GM21390 (cell line): Measurements from ENCODE around the gene MINPP1.
"Not testable (repeated sequence)": the region's sequence is repeated elsewhere in the genome, so short reads cannot be mapped to it uniquely, and the experiment has no call there.

Experiments used
- ATAC-seq: cut with Tn5 transposase; IDR thresholded peaks from one replicate; pipeline ENCODE4 v1.9.1; 2021; ENCODE audit not compliant: unreplicated experiment

MINPP1 gene

DNA sequence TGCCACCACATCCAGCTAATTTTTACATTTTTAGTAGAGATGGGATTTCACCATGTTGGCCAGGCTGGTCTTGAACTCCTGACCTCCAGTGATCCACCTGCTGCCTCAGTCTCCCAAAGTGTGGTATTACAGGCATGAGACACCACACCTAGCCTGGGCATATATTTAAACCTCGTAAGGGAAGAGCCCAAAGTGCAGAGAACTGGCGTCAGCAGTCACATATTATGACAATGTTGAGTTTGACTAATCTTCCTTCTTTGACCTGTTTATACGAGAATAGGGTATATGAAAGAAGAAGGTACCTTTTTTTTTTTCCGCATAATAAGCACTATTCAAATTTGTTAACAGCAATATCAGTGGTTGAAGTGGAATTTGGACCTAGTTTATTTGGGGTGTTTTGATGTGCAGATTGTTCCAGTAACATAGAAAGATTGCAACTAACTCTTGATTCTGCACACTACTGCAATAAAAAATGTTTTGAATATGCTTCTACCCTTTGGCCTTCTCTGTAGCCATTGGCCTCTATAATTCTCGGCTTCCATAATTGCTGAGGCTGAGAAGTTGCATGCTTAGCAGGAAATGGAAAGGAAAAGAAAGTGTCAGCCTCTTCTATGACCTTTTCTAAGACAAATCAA lies 55.9 kb downstream of the MINPP1 start:
- no peak for ATAC-seq

- ATAC-seq = no peak
Measured at GRCh38 chr10:87562750-87563149, 58.1 kb downstream of the MINPP1 start.

DNA sequence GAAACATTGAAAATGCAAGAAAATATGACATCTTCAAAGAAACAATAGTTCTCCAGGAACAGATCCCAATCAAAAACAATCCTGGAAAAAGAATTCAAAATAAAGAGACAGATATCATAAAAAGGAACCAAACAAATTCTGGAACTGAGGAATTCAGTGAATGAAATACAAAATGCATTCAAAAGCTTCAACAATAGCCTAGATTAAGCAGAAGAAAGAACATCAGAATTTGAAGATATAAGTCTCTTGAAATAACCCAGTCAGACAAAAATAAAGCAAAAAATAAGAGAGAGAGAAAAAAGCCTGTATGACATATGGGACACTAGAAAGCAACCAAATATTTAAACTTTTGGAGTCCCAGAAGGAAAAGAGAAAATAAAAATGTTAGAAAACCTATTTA lies 60.3 kb downstream of the MINPP1 start:
- ATAC-seq = no peak

DNA sequence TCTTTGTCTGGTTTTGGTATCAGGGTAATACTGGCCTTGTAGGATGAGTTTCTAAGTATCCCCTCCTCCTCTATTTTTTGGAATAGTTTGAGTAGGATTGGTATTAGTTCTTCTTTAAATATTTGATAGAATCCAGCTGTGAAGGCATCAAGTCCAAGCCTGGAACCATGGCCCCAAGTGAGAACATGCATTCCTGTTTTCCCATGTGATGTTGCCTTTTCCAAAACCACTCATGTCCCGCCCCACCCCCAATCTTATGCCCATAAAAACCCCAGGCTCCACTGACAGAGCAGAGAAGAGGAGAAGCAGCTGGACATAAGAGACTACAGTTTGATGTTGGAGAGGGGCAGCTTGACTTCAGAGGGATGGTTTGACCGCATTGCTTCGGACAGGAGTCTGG lies 71.2 kb downstream of the MINPP1 start:
- ATAC-seq = no peak

DNA sequence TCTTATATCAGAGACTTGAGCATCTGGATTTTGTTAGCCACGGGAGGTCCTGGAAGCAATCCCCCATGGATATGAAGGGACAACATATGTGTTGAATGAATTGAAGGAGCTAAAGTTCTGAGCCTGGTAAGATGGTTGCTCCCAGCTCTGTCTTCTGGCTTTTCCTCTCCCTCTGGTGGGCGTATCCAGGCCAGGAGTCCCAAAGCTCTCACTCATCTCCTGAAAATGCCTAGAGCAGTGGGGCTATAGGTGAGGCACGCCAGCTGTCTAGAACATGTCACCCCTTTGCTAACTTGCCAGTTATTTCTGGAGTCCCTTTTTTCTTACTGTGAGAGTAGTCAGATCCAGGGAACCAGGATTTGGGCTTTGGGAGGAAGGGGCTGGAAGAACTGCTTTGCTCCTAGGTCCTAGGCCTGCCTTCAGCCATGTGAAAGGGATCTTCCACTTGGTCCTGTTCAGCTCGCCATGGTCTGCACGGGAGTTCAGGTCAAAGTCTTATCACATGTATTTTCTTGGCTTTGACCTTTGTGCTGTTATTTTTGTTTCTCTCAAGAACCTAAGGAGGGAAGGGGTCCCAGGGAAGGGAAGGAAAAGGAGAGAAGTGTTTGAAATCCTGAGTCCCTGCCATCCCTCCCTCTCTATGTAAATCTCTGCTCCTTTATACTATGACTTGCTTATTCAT lies 73.6 kb downstream of the MINPP1 start:
- ATAC-seq = no peak

- ATAC-seq = no peak
Measured at GRCh38 chr10:87578842-87579401, 74.2 kb downstream of the MINPP1 start.

DNA sequence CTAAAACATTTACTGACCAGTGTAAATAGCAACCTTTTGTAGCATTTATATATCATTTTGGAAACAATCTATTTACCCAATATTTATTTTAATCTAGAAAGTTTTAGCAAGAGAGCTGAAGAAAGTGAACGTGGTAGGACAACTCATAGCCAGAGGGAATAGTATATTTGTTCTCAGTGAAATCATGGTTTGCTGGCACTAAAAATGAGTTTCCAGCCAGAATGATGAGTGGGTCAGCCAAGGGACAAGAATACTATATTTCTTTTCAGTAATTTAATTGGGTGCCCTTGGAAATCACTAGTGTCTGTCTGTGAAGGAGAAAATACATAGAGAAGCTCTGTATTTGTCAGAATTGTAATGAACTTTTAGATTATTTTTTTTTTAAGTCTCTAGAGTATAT lies 74.9 kb downstream of the MINPP1 start:
- no peak for ATAC-seq

DNA sequence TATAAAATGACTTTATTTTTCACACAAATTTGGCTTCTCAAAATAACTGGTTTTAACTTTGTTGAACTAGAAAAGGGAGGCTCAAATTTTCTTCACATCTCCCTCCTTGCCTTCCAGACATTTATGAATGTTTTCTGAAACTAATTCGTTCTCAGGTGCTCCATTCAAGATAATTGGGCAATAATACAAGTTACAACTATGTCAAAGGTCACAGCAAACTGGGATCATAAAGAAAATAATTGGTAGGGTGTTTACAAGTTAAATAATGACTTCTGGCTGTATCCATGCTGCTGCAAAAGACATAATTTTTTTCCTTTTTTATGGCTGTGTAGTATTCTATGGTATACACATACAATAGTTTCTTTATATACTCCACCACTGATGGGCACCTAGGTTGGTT lies 75.3 kb downstream of the MINPP1 start:
- ATAC-seq = no peak

DNA sequence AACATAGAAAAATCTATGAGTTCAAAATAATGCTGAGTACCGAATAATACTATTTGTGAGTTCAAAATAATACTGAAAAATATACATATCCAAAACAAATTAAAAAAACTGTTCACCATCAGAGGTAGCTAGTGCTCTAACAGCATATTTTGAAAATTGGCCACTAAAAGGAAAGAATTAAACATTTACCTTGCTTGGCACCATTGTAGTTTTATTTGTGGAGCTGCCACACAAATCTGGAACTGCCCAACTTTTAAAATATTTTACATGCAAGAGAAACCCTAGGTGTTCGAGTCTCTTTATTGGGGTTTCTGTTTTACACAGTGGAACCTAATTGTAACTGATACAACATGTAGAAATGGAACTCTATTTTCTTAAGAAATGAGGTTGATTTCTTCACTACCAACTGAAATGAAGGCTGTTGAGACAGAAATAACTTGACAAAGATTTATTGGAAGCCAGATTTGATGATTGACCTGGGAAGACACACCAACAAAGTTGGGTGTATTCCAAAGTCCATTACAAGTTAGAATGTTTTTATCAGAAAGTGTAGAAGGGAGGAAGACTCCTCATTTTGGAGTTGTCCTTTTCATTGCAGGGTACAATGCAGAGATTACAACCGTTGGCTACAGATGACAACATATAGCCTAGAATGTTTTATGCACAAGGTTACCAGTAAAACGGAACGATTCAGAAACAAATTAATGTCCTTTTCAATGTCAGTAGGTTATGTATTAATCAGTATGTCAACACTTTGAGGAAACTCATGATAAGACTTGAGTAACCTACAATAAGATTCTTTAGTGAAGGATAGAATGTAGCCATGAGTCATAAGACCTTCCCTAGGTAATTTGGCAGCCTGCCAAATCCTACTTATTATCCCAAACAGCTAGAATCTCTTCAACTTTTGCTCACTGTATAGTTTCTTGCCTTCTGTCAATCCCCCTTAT lies 81.1 kb downstream of the MINPP1 start:
- ATAC-seq = no peak

- no peak for ATAC-seq
Measured at GRCh38 chr10:87589645-87590051, 85.0 kb downstream of the MINPP1 start.

- no peak for ATAC-seq
Measured at GRCh38 chr10:87590705-87591588, 86.3 kb downstream of the MINPP1 start.

GRCh38 chr10:87591589-87591886 lies 86.8 kb downstream of the MINPP1 start:
- no peak for ATAC-seq

DNA sequence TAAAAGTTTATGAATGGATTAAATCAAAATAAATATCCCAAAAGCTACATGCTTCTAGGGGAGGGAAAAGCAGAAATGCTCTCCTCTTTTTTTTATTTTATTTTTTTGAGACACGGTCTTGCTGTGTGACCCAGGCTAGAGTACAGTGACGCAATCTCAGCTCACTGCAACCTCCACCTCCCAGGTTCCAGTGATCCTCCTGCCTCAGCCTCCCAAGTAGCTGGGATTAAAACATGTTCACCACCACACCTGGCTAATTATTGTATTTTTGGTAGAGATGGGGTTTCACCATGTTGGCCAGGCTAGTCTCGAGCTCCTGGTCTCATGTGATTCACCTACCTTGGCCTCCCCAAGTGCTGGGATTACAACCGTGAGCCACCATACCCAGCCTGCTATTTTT lies 88.2 kb downstream of the MINPP1 start:
- not testable (repeated sequence) for ATAC-seq

DNA sequence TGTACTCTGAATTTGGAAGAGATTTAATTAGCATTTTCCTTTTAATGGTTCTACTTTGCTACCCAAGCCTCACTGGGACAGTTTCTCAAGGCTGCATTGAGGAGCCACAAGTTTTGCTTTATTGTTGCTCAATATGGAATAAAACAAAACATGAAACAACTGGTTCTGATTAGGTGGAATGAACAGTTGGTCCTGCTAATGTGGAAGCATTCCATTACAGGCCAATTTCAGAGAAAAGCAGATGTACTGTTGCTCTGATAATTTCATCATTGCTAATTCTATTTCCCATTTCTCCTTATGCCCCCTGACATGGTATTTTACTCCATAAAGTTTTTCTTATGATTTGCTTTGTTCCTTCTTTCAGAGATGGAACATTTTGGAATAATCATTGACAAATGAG lies 89.0 kb downstream of the MINPP1 start:
- no peak for ATAC-seq

DNA sequence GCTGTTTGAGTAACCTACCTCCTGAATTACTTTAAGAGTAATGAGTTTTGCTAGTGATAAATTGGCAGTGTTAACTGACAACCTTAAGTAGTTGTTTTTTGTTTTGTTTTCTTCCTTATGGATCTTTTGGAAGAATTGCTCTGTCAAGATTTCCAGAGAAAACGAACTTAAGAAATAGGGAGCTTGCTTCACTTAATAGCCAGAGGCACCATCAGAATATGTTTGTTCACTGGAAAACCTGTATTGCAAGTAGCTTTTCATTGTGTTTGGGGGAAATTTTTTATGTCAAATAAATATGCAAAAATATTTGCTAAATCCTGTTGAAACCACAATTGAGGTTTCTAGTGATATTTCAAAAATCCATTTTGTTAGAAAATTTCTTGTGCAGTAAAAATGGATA lies 89.5 kb downstream of the MINPP1 start:
- ATAC-seq = no peak

DNA sequence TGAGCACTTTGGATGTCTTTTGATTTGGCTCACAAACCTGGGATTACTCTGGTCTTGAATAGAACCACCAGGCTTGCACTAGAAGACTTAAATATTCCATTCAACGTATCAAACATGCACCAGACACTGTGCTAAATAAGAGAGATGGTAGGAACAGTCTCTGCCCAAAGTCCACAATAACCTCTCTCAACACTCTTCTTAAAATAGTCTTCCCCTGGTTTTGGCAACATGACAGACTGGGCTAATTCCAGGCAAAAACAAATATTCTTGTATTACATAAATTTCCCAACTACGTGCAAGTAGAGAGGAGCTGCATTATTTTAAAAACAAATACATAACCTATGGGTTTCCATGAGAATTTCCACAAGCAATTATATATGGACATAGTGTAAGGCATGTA lies 90.2 kb downstream of the MINPP1 start:
- no peak for ATAC-seq

DNA sequence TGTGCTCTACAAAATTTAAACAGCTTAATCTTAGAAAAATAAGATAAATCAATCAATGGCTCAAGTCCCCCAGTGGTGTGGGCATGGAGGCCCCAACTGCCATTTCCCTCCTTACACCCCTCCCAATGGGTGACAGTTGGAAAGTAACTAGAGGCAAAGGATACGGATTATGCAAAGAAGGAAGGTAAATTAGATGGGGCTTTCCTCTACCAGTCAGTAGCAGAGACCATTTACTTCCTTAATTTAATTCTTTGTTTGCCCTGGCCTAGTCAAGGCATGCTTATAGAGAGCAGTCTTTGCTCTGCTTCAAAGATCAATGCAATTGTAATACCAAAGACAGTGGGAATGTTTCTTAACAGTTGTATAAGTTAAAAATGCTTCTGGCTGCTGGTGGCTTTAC lies 91.7 kb downstream of the MINPP1 start:
- no peak for ATAC-seq

DNA sequence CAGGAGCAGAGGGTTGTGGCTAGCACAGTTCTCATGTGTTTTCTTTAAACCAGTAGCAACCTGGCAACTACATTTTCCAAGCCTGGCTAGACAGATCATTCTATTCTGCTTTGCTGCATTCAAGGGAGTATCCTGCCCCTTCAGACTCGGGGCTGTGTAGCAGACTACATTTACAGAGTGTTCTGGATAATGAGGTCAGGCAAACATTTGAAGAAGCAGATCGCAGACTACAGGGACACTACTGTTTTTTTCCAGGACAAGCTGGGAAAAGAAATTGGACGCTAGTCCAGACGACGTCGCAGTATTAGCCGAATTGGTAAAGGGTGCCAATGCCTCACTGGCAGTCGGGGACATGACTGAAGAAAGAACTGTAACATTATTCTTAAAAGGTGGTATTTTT lies 94.0 kb downstream of the MINPP1 start:
- ATAC-seq = no peak

- no peak for ATAC-seq
Measured at GRCh38 chr10:87600581-87600980, 95.9 kb downstream of the MINPP1 start.
